HCT116 (cell line): ENCODE data around the gene POFUT2. TPM values are rescaled to one million over a fixed set of nuclear protein-coding genes. Genes with fewer than 3 reads are reported as not detected.

Experiments used
- ATAC-seq: fragments of 200-7000 bp; cut with Tn5 transposase; 2 replicates; pipeline ENCODE4 v1.9.1; 2020; ENCODE audit warnings: mild to moderate bottlenecking, moderate library complexity
- BruUV-seq: library from RNA; stranded (reverse); fragments of 400-500 nt; replicated peaks from 2 replicates; lab custom pipeline; 2021; lab: Mats Ljungman, UMichigan
- CTCF ChIA-PET: fragments of 300-600 bp; sonication (Branson Sonifier 250); formaldehyde crosslinking; loops from one replicate; lab custom pipeline; 2021; ENCODE audit warnings: antibody characterized with exemption; lab: Charles Lee
- POLR2A ChIA-PET: fragments of 300-600, 350-600 bp; sonication (Branson Sonifier 250); formaldehyde crosslinking; loops from one replicate; lab custom pipeline; 2021; ENCODE audit warnings: antibody characterized with exemption; lab: Charles Lee
- RAD21 ChIA-PET, 2 experiments: fragments of 300-600 bp; sonication (Branson Sonifier 250); formaldehyde crosslinking; loops; one replicate each; lab custom pipeline; 2023; ENCODE audit warnings: low total read pairs in 2 of 2; ENCODE audit not compliant: uncharacterized antibody in 2 of 2, unreplicated experiment in 2 of 2, low non-redundant PET in 1 of 2; lab: Charles Lee
- DNase-seq: peaks from one replicate; pipeline ENCODE4 v3.0.0-alpha.2; 2010; ENCODE audit warnings: low read depth, low spot score
- H2AFZ ChIP-seq: fragments of 200-600 bp; shearing (Covaris generic), sonication (generic); 2 replicates; pipeline ENCODE4 v1.6.1; 2017; ENCODE audit warnings: low read depth, mixed run types, mixed read lengths, antibody characterized with exemption, low read length; ENCODE audit not compliant: poor library complexity, severe bottlenecking
- H3K27ac ChIP-seq: 2 replicates; pipeline ENCODE4 v1.5.1; 2012; ENCODE audit warnings: low read depth, low read length
- H3K27me3 ChIP-seq: fragments of 200-600 bp; sonication (generic); 2 replicates; pipeline ENCODE4 v1.6.1; 2016; ENCODE audit warnings: mixed run types, low read length, mixed read lengths; ENCODE audit not compliant: insufficient read depth
- H3K36me3 ChIP-seq, 2 experiments: fragments of 200-500 bp in 1 of 2; fragments of 200-600 bp in 1 of 2; sonication (Bioruptor generic) in 1 of 2; sonication (generic) in 1 of 2; 2 replicates each; pipeline versions ENCODE4 v1.5.1 to v1.6.1; 2014 to 2016; ENCODE audit warnings: low read length in 2 of 2, inconsistent platforms in 1 of 2, mixed read lengths in 1 of 2, mixed run types in 1 of 2; ENCODE audit not compliant: insufficient read depth in 2 of 2, control insufficient read depth in 1 of 2
- H3K4me1 ChIP-seq, 2 experiments: fragments of 200-600 bp in 1 of 2; sonication (generic) in 1 of 2; 2 replicates each; pipeline versions ENCODE4 v1.5.1 to v1.6.1; 2012 to 2017; ENCODE audit warnings: low read length in 2 of 2, inconsistent platforms in 1 of 2, mild to moderate bottlenecking in 1 of 2, mixed read lengths in 1 of 2, mixed run types in 1 of 2, moderate library complexity in 1 of 2; ENCODE audit not compliant: insufficient read depth in 2 of 2, control insufficient read depth in 1 of 2
- H3K4me2 ChIP-seq: fragments of 200-600 bp; sonication (generic); 2 replicates; pipeline ENCODE4 v1.6.1; 2017; ENCODE audit warnings: mixed run types, low read length, mixed read lengths
- H3K4me3 ChIP-seq, 2 experiments: fragments of 200-600 bp in 1 of 2; sonication (generic) in 1 of 2; replicated peaks in 1 of 2; 2 replicates each; pipeline ENCODE4 v1.5.1; 2011 to 2016; ENCODE audit warnings: low read length in 2 of 2, control low read depth in 1 of 2, low read depth in 1 of 2, mild to moderate bottlenecking in 1 of 2, mixed read lengths in 1 of 2, mixed run types in 1 of 2
- H3K79me2 ChIP-seq: fragments of 200-600 bp; sonication (generic); 2 replicates; pipeline ENCODE4 v1.6.1; 2017; ENCODE audit warnings: mild to moderate bottlenecking, mixed run types, low read length, moderate library complexity, mixed read lengths; ENCODE audit not compliant: insufficient read depth
- H3K9ac ChIP-seq: fragments of 200-600 bp; sonication (generic); 2 replicates; pipeline ENCODE4 v1.6.1; 2016; ENCODE audit warnings: low read length, mixed read lengths
- H3K9me2 ChIP-seq: fragments of 200-600 bp; sonication (generic), shearing (Covaris generic); 2 replicates; pipeline ENCODE4 v1.6.1; 2017; ENCODE audit warnings: mixed run types, mild to moderate bottlenecking, moderate library complexity; ENCODE audit not compliant: insufficient read depth
- H3K9me3 ChIP-seq, 2 experiments: fragments of 200-500 bp in 1 of 2; fragments of 200-600 bp in 1 of 2; sonication (Bioruptor generic) in 1 of 2; sonication (generic) in 1 of 2; 2 replicates each; pipeline ENCODE4 v1.6.1; 2014 to 2017; ENCODE audit warnings: low read length in 2 of 2, mixed read lengths in 2 of 2, inconsistent platforms in 1 of 2, low read depth in 1 of 2, mild to moderate bottlenecking in 1 of 2, mixed run types in 1 of 2, moderate library complexity in 1 of 2; ENCODE audit not compliant: control insufficient read depth in 1 of 2, insufficient read depth in 1 of 2
- H4K20me1 ChIP-seq: fragments of 200-600 bp; sonication (generic), shearing (Covaris generic); 2 replicates; pipeline ENCODE4 v1.6.1; 2017; ENCODE audit warnings: mixed run types, mild to moderate bottlenecking, moderate library complexity; ENCODE audit not compliant: insufficient read depth
- CBX3 ChIP-seq: IDR thresholded peaks from 2 replicates; pipeline ENCODE4 v1.6.1; 2012; ENCODE audit warnings: low read depth
- CEBPB ChIP-seq: IDR thresholded peaks from 2 replicates; pipeline ENCODE4 v1.6.1; 2012; ENCODE audit warnings: low read depth
- EGR1 ChIP-seq: IDR thresholded peaks from 2 replicates; pipeline ENCODE4 v1.6.1; 2012; ENCODE audit warnings: low read depth
- ELF1 ChIP-seq: IDR thresholded peaks from 2 replicates; pipeline ENCODE4 v1.6.1; 2012; ENCODE audit warnings: low read depth, borderline replicate concordance
- EZH2 ChIP-seq: fragments of 200-600 bp; sonication (generic); IDR thresholded peaks from 2 replicates; pipeline ENCODE4 v1.6.1; 2017; ENCODE audit warnings: antibody characterized with exemption, mixed run types
- EZH2phosphoT487 ChIP-seq: fragments of 200-600 bp; IDR thresholded peaks from 2 replicates; pipeline ENCODE4 v1.6.1; 2018; ENCODE audit warnings: antibody characterized with exemption, borderline replicate concordance
- FOSL1 ChIP-seq: IDR thresholded peaks from 2 replicates; pipeline ENCODE4 v1.6.1; 2012; ENCODE audit warnings: low read depth
- JUND ChIP-seq: IDR thresholded peaks from 2 replicates; pipeline ENCODE4 v1.6.1; 2012
- POLR2A ChIP-seq: IDR thresholded peaks from 2 replicates; pipeline ENCODE4 v1.7.0; 2011; ENCODE audit warnings: borderline replicate concordance; ENCODE audit not compliant: insufficient read depth, insufficient read length; ENCODE audit errors: extremely low read depth
- POLR2AphosphoS5 ChIP-seq: IDR thresholded peaks from 2 replicates; pipeline ENCODE4 v1.6.1; 2011; ENCODE audit warnings: mild to moderate bottlenecking, low read depth, low read length, moderate library complexity
- RAD21 ChIP-seq: IDR thresholded peaks from 2 replicates; pipeline ENCODE4 v1.6.1; 2012; ENCODE audit warnings: low read depth, mild to moderate bottlenecking
- SP1 ChIP-seq: IDR thresholded peaks from 2 replicates; pipeline ENCODE4 v1.6.1; 2012; ENCODE audit warnings: low read depth
- TCF7L2 ChIP-seq: IDR thresholded peaks from 2 replicates; pipeline ENCODE4 v1.7.0; 2011; ENCODE audit warnings: borderline replicate concordance, inconsistent platforms; ENCODE audit not compliant: insufficient read depth, insufficient read length; ENCODE audit errors: extremely low read depth
- ZFX ChIP-seq: fragments of 450-650 bp; IDR thresholded peaks from 2 replicates; pipeline ENCODE4 v1.6.1; 2017
- ZNF274 ChIP-seq: fragments of 200-500 bp; sonication (Bioruptor generic); IDR thresholded peaks from 2 replicates; pipeline ENCODE4 v1.6.1; 2014; ENCODE audit warnings: mild to moderate bottlenecking, low read depth, low read length, inconsistent platforms
- intact Hi-C: fragments of 100-400 bp; cut with micrococcal nuclease; formaldehyde crosslinking; loops from 2 replicates; pipeline ENCODE4 v1.10.0; 2022
- total RNA-seq: library from RNA; stranded (reverse); gene quantifications from one replicate; pipeline ENCODE4 v1.2.1, GENCODE V29; 2021; ENCODE audit not compliant: unreplicated experiment
- TF ChIP-seq, protein P1 (sequence below): IDR thresholded peaks from 2 replicates; pipeline ENCODE4 v1.6.1; 2012
- TF ChIP-seq, protein P2 (sequence below): IDR thresholded peaks from 2 replicates; pipeline ENCODE4 v1.6.1; 2012

Gene POFUT2
- total RNA-seq, 1 experiment from 2014 or later: 20.5 TPM

DNA sequence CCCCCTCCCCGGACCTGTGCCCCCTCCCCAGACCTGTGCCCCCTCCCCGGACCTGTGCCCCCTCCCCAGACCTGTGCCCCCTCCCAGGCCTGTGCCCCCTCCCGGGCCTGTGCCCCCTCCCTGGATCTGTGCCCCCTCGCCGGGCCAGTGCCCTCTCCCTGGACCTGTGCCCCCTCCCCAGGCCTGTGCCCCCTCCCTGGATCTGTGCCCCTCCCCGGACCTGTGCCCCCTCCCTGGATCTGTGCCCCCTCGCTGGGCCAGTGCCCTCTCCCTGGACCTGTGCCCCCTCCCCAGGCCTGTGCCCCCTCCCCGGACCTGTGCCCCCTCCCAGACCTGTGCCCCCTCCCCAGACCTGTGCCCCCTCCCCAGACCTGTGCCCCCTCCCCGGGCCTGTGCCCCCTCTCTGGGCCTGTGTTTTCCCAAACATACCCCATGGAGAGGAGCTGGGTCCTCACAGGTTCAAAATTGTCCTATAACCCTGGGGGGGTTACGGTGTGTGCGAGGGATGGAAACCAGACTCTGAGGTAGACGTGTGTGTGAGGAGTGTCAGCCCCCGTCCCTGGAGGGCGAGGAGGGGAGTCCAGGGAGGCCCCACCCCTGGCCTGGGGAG is 47.6 kb upstream of the POFUT2 start:
- TF ChIP-seq, protein P1, sequence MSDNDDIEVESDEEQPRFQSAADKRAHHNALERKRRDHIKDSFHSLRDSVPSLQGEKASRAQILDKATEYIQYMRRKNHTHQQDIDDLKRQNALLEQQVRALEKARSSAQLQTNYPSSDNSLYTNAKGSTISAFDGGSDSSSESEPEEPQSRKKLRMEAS: no peak
- TF ChIP-seq ZNF274: no peak
- TF ChIP-seq RAD21: no peak
- no peak for TF ChIP-seq JUND
- no peak for TF ChIP-seq ELF1
- TF ChIP-seq EZH2phosphoT487: no peak
- no peak for TF ChIP-seq ZFX
- TF ChIP-seq EZH2: no peak
- TF ChIP-seq EGR1: no peak
- no peak for TF ChIP-seq SP1
- TF ChIP-seq, protein P2, sequence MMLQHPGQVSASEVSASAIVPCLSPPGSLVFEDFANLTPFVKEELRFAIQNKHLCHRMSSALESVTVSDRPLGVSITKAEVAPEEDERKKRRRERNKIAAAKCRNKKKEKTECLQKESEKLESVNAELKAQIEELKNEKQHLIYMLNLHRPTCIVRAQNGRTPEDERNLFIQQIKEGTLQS: no peak
- no peak for TF ChIP-seq POLR2A
- no peak for TF ChIP-seq CBX3
- no peak for TF ChIP-seq CEBPB
- TF ChIP-seq POLR2AphosphoS5: no peak
- TF ChIP-seq FOSL1: no peak
- no peak for TF ChIP-seq TCF7L2
- POLR2A ChIA-PET: no interaction called here
- RAD21 ChIA-PET: no interaction called here

More for the DNA sequence above, 47.6 kb upstream of the POFUT2 start:
- Histone ChIP-seq H2AFZ (no peak overlapping the region), H3K9me2 (no peaks in the 10 kb centered on the region), H3K27me3 (no peaks in the 10 kb centered on the region), H3K4me3 (no peak overlapping the region), H3K79me2 (no peaks in the 10 kb centered on the region), H3K9me3 (no peaks in the 10 kb centered on the region), H3K4me1 (peaks cover 12 to 37% of the 10 kb centered on the region in 2 experiments), H3K4me2 (no peak overlapping the region), H3K27ac (no peak overlapping the region), H4K20me1 (no peaks in the 10 kb centered on the region), H3K36me3 (no peaks in the 10 kb centered on the region), H3K9ac (no peak overlapping the region)
- no peak for ATAC-seq
- intact Hi-C loops: no loop called here
- DNase-seq: no peak
- BruUV-seq: no TSS peak
- CTCF ChIA-PET: no interaction called here
